ENCODE data around the gene PTPRN2. TPM values are rescaled to one million over a fixed set of nuclear protein-coding genes. Genes with fewer than 3 reads are reported as not detected.

The PTPRN2 gene
- total RNA-seq, 1 experiment from 2014 or later, result 0.11 TPM

DNA sequence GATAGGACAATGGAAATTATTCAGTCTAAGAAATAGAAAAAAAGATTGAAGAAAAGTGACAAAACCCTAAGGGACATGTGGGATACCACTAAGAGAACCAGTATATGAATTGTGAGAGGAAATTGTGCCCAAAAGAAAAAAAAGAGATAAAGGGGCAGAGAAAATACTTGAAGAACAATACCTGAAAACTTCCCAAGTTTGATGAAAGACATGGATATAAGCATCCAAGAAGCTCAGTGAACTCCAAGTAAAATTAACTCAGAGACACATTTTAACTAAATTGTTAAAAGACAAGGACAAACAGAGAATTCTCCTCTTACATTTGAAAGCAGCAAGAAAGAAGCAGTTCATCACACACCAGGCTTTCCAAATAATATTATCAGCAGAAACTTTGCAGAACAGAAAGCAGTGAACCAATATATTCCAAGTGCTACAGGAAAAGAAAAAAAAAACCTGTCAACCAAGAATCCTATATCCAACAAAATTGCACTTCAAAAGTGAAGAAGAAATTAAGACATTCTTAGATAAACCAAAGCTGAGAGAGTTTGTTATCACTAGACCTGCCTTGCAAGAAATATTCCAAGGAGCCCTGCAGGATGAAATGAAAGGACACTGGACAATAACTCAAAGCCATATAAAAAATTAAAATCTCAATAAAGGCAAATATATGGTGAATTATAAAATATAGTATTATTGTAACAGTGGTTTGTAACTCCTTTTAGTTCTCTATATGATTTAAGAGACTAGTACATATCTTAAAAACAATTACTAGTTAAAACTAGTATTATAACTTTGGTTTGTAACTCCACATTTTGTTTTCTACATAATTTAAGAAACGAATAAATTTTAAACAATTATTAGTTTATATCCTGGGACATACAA, 470.0 kb downstream of the PTPRN2 start:
- TF ChIP-seq EZH2 (IDR thresholded peaks at IDR 0.05; ENCODE audit: borderline replicate concordance, low read depth, low read length, poor library complexity, severe bottlenecking), result no peak
- TF ChIP-seq, protein P1, sequence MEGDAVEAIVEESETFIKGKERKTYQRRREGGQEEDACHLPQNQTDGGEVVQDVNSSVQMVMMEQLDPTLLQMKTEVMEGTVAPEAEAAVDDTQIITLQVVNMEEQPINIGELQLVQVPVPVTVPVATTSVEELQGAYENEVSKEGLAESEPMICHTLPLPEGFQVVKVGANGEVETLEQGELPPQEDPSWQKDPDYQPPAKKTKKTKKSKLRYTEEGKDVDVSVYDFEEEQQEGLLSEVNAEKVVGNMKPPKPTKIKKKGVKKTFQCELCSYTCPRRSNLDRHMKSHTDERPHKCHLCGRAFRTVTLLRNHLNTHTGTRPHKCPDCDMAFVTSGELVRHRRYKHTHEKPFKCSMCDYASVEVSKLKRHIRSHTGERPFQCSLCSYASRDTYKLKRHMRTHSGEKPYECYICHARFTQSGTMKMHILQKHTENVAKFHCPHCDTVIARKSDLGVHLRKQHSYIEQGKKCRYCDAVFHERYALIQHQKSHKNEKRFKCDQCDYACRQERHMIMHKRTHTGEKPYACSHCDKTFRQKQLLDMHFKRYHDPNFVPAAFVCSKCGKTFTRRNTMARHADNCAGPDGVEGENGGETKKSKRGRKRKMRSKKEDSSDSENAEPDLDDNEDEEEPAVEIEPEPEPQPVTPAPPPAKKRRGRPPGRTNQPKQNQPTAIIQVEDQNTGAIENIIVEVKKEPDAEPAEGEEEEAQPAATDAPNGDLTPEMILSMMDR (conservative IDR thresholded peaks at IDR 0.05; ENCODE audit: low read depth, low read length), result no peak
- no peaks in the 10 kb centered on the region for H3K27me3 ChIP-seq (replicated peaks; ENCODE audit: insufficient read depth, low read depth, low read length, poor library complexity)
- no peaks in the 10 kb centered on the region for H3K4me1 ChIP-seq (ENCODE audit: insufficient read depth, low read length, poor library complexity, severe bottlenecking)
- H3K9me3 ChIP-seq (ENCODE audit: low read depth, low read length, poor library complexity, severe bottlenecking), result peaks cover 61% of the 10 kb centered on the region
- no peak overlapping the region for H3K4me3 ChIP-seq (ENCODE audit: low read depth, low read length, poor library complexity, severe bottlenecking)
- no peak overlapping the region for H3K27ac ChIP-seq (ENCODE audit: low read depth, low read length, poor library complexity, severe bottlenecking)
- DNase-seq (ENCODE audit: low spot score), result no peak
- intact Hi-C loops (cut with micrococcal nuclease; ENCODE audit: unreplicated experiment), result no loop called here
- no peaks in the 10 kb centered on the region for H3K36me3 ChIP-seq (ENCODE audit: insufficient read depth, low read length, poor library complexity, severe bottlenecking)
- POLR2A ChIA-PET (ENCODE audit: low non-redundant PET), result no interaction called here
- BruUV-seq (replicated peaks), result no TSS peak
- CTCF ChIA-PET, result no interaction called here

DNA sequence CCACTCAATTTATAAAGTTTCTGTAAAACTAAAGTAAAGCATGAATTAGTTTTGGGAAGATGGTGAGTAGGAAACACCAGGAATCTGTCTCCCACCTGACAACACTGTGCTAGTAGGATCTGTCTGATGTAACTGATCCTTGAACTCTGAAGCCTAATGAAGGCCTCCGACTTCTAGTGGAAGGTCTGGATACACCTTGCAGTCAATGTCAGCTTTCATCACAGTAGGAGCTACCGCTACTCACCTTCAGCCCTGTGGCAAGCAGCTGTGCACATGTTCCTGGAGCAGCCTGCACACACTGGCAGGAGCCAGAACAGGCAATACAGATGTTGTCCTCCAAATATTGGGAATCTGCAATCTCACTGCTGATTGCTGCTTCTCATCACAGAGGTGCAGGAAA, 471.4 kb downstream of the PTPRN2 start:
- ChIA-PET CTCF (no interaction called here), POLR2A (ENCODE audit: low non-redundant PET) (no interaction called here)
- no peak overlapping the region for H3K4me3 ChIP-seq (ENCODE audit: low read depth, low read length, poor library complexity, severe bottlenecking)
- DNase-seq (ENCODE audit: low spot score), result no peak
- BruUV-seq (replicated peaks), result no TSS peak
- no peak for TF ChIP-seq EZH2 (IDR thresholded peaks at IDR 0.05; ENCODE audit: borderline replicate concordance, low read depth, low read length, poor library complexity, severe bottlenecking)
- TF ChIP-seq, protein P1 (conservative IDR thresholded peaks at IDR 0.05; ENCODE audit: low read depth, low read length), result no peak
- intact Hi-C loops (cut with micrococcal nuclease; ENCODE audit: unreplicated experiment), result no loop called here
- H3K9me3 ChIP-seq (ENCODE audit: low read depth, low read length, poor library complexity, severe bottlenecking), result peaks cover 54% of the 10 kb centered on the region
- H3K4me1 ChIP-seq (ENCODE audit: insufficient read depth, low read length, poor library complexity, severe bottlenecking), result no peaks in the 10 kb centered on the region
- H3K27ac ChIP-seq (ENCODE audit: low read depth, low read length, poor library complexity, severe bottlenecking), result no peak overlapping the region
- H3K36me3 ChIP-seq (ENCODE audit: insufficient read depth, low read length, poor library complexity, severe bottlenecking), result no peaks in the 10 kb centered on the region
- H3K27me3 ChIP-seq (replicated peaks; ENCODE audit: insufficient read depth, low read depth, low read length, poor library complexity), result no peaks in the 10 kb centered on the region

DNA sequence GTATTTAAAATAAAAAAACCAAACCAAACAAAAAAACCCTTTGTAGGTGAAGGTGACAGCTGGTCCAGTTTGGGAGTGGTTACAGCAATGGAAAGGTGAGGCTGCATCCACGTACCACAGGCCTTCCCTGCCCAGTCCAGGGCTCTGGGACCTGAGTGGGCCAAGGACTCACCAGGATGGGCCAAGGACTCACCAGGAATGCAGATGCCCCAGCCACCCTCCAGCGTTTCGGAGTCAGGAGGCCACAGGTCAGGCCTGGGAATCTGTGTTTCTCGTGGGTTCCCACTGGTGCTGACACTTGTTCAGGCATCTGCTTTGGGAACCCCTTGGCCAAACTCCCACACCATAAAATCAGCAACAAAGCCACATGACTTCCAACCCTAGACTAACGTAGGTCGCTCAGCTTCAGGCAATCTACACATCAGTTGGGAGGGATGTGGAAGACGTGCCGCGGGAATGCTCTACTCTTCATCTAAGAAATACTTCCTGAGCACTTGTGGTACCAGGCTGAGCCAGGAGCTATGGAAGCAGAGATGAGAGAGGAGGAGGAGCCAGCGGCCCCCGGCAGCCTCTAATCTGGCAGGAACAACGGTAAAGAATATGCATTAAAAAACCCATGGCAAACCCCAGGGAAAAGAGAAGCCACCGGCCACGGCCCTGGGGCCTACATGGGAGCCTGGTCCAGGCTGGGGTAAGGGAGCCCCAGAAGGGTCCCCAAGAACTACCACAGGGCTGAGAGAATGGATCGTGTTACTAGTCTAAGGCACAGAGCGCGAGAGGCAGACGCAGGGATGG, 473.4 kb downstream of the PTPRN2 start:
- H3K4me3 ChIP-seq (ENCODE audit: low read depth, low read length, poor library complexity, severe bottlenecking), result no peak overlapping the region
- TF ChIP-seq, protein P1 (conservative IDR thresholded peaks at IDR 0.05; ENCODE audit: low read depth, low read length), result no peak
- TF ChIP-seq EZH2 (IDR thresholded peaks at IDR 0.05; ENCODE audit: borderline replicate concordance, low read depth, low read length, poor library complexity, severe bottlenecking), result no peak
- H3K36me3 ChIP-seq (ENCODE audit: insufficient read depth, low read length, poor library complexity, severe bottlenecking), result no peaks in the 10 kb centered on the region
- no TSS peak for BruUV-seq (replicated peaks)
- DNase-seq (ENCODE audit: low spot score), result no peak
- H3K9me3 ChIP-seq (ENCODE audit: low read depth, low read length, poor library complexity, severe bottlenecking), result peaks cover 56% of the 10 kb centered on the region
- POLR2A ChIA-PET (ENCODE audit: low non-redundant PET), result no interaction called here
- no peaks in the 10 kb centered on the region for H3K4me1 ChIP-seq (ENCODE audit: insufficient read depth, low read length, poor library complexity, severe bottlenecking)
- CTCF ChIA-PET, result no interaction called here
- intact Hi-C loops (cut with micrococcal nuclease; ENCODE audit: unreplicated experiment), result no loop called here
- H3K27ac ChIP-seq (ENCODE audit: low read depth, low read length, poor library complexity, severe bottlenecking), result no peak overlapping the region
- no peaks in the 10 kb centered on the region for H3K27me3 ChIP-seq (replicated peaks; ENCODE audit: insufficient read depth, low read depth, low read length, poor library complexity)

Measured in A673 (cell line).